Measurements from ENCODE around the gene TUBA1B. TPM values are rescaled to one million over a fixed set of nuclear protein-coding genes. Genes with fewer than 3 reads are reported as not detected.

Gene TUBA1B
- total and polyA plus RNA-seq, 2 of the 13 experiments (the other 11 are each of a cell fraction or from before 2014, with no cell fraction given) = 1,275 to 1,353 TPM

DNA sequence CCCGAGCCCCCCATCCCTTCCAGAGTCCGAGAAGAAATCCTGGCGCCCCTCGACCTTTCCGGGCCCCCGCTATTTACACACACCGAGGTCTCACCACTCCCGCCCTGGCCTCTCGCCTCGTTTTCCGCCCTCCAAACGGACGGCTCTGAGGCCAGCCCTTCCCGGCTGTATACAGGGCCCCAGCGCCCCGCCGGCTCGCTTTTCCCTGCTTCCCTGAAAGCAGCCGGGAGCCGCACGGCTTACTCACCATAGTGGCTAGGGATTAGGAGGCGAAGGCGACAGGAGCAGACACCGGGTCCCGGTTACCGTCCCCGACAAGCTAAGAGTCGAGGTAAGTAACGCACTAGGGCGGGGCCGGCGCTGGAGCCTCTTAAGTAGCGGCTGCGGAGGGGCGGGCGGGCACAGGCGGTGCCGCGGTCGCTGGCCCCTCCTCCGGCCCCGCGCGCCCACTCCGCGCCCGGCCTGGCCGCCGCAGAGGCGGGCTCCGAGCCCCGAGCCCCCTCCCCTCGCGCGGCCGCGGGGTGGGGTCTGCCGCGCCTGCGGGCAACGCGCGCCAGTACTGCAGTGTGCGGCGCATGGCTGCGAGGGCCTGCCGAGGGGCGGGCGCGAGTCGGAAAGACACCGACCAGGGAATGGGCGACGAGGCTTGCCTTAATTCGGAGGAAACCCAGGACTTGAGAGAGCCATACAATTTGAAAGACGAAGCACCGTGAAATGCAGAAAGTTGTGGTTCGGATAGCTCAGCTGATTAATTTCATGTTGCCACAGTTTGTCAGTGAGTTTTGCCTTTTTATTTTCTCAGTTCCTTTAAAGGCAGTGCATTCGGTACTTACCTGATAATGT, at the start of gene TUBA1B (continued):
- TF ChIP-seq ZNF550 (CRISPR knock-in tag; IDR thresholded peaks at IDR 0.05; ENCODE audit: borderline replicate concordance) = no peak
- peak; percentile 97 to 98 for TF ChIP-seq POLR2A (IDR thresholded peaks at IDR 0.05; ENCODE audit: insufficient read depth in 1 of 2, low read depth in 2 of 2, low read length in 2 of 2)
- no peak; the same call in 1 of the 2 replicates for TF ChIP-seq ZNF124 (CRISPR knock-in tag; IDR thresholded peaks at IDR 0.05)
- TF ChIP-seq, protein P1, sequence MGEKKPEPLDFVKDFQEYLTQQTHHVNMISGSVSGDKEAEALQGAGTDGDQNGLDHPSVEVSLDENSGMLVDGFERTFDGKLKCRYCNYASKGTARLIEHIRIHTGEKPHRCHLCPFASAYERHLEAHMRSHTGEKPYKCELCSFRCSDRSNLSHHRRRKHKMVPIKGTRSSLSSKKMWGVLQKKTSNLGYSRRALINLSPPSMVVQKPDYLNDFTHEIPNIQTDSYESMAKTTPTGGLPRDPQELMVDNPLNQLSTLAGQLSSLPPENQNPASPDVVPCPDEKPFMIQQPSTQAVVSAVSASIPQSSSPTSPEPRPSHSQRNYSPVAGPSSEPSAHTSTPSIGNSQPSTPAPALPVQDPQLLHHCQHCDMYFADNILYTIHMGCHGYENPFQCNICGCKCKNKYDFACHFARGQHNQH (CRISPR knock-in tag; IDR thresholded peaks at IDR 0.05) = peak; percentile 63
- TF ChIP-seq IRX3 (CRISPR knock-in tag; IDR thresholded peaks at IDR 0.05; ENCODE audit: borderline replicate concordance, low read depth) = no peak
- no peak for TF ChIP-seq CENPT (CRISPR knock-in tag; IDR thresholded peaks at IDR 0.05; ENCODE audit: low read depth)
- TF ChIP-seq MAFF (IDR thresholded peaks at IDR 0.05; ENCODE audit: low read depth, low read length) = no peak
- TF ChIP-seq, protein P2, sequence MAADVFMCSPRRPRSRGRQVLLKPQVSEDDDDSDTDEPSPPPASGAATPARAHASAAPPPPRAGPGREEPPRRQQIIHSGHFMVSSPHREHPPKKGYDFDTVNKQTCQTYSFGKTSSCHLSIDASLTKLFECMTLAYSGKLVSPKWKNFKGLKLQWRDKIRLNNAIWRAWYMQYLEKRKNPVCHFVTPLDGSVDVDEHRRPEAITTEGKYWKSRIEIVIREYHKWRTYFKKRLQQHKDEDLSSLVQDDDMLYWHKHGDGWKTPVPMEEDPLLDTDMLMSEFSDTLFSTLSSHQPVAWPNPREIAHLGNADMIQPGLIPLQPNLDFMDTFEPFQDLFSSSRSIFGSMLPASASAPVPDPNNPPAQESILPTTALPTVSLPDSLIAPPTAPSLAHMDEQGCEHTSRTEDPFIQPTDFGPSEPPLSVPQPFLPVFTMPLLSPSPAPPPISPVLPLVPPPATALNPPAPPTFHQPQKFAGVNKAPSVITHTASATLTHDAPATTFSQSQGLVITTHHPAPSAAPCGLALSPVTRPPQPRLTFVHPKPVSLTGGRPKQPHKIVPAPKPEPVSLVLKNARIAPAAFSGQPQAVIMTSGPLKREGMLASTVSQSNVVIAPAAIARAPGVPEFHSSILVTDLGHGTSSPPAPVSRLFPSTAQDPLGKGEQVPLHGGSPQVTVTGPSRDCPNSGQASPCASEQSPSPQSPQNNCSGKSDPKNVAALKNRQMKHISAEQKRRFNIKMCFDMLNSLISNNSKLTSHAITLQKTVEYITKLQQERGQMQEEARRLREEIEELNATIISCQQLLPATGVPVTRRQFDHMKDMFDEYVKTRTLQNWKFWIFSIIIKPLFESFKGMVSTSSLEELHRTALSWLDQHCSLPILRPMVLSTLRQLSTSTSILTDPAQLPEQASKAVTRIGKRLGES (CRISPR knock-in tag; IDR thresholded peaks at IDR 0.05; ENCODE audit: borderline replicate concordance) = peak; percentile 62; the same call in 1 of the 2 replicates
- peak; percentile 71 for TF ChIP-seq ZFY (CRISPR knock-in tag; IDR thresholded peaks at IDR 0.05)
- TF ChIP-seq ZNF331 (CRISPR knock-in tag; IDR thresholded peaks at IDR 0.05) = peak; percentile 47; the same call in 1 of the 2 replicates
- TF ChIP-seq TBX3 (IDR thresholded peaks at IDR 0.05; ENCODE audit: borderline replicate concordance) = no peak
- no peak; the same call in 1 of the 2 replicates for TF ChIP-seq ZNF263 (CRISPR knock-in tag; IDR thresholded peaks at IDR 0.05)
- 0 out of 2 replicates have a peak, but pooled peaks have one; percentile 9 for TF ChIP-seq KDM4B (CRISPR knock-in tag; IDR thresholded peaks at IDR 0.05)
- TF ChIP-seq, protein P3, sequence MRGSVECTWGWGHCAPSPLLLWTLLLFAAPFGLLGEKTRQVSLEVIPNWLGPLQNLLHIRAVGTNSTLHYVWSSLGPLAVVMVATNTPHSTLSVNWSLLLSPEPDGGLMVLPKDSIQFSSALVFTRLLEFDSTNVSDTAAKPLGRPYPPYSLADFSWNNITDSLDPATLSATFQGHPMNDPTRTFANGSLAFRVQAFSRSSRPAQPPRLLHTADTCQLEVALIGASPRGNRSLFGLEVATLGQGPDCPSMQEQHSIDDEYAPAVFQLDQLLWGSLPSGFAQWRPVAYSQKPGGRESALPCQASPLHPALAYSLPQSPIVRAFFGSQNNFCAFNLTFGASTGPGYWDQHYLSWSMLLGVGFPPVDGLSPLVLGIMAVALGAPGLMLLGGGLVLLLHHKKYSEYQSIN (CRISPR knock-in tag; IDR thresholded peaks at IDR 0.05; ENCODE audit: borderline replicate concordance) = no peak
- no peak for TF ChIP-seq SMAD3 (CRISPR knock-in tag; IDR thresholded peaks at IDR 0.05)
- TF ChIP-seq ZNF598 (CRISPR knock-in tag; IDR thresholded peaks at IDR 0.05; ENCODE audit: borderline replicate concordance) = no peak
- TF ChIP-seq, protein P4, sequence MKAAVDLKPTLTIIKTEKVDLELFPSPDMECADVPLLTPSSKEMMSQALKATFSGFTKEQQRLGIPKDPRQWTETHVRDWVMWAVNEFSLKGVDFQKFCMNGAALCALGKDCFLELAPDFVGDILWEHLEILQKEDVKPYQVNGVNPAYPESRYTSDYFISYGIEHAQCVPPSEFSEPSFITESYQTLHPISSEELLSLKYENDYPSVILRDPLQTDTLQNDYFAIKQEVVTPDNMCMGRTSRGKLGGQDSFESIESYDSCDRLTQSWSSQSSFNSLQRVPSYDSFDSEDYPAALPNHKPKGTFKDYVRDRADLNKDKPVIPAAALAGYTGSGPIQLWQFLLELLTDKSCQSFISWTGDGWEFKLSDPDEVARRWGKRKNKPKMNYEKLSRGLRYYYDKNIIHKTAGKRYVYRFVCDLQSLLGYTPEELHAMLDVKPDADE (CRISPR knock-in tag; IDR thresholded peaks at IDR 0.05) = no peak
- TF ChIP-seq MEF2D (CRISPR knock-in tag; IDR thresholded peaks at IDR 0.05) = peak; percentile 2; the same call in 1 of the 2 replicates
- no peak for TF ChIP-seq FOXK1 (CRISPR knock-in tag; IDR thresholded peaks at IDR 0.05; ENCODE audit: borderline replicate concordance, low read depth)
- TF ChIP-seq, protein P5, sequence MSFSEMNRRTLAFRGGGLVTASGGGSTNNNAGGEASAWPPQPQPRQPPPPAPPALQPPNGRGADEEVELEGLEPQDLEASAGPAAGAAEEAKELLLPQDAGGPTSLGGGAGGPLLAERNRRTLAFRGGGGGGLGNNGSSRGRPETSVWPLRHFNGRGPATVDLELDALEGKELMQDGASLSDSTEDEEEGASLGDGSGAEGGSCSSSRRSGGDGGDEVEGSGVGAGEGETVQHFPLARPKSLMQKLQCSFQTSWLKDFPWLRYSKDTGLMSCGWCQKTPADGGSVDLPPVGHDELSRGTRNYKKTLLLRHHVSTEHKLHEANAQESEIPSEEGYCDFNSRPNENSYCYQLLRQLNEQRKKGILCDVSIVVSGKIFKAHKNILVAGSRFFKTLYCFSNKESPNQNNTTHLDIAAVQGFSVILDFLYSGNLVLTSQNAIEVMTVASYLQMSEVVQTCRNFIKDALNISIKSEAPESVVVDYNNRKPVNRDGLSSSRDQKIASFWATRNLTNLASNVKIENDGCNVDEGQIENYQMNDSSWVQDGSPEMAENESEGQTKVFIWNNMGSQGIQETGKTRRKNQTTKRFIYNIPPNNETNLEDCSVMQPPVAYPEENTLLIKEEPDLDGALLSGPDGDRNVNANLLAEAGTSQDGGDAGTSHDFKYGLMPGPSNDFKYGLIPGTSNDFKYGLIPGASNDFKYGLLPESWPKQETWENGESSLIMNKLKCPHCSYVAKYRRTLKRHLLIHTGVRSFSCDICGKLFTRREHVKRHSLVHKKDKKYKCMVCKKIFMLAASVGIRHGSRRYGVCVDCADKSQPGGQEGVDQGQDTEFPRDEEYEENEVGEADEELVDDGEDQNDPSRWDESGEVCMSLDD (CRISPR knock-in tag; IDR thresholded peaks at IDR 0.05; ENCODE audit: borderline replicate concordance) = no peak
